Measurements from ENCODE around the gene OR6S1. TPM values are rescaled to one million over a fixed set of nuclear protein-coding genes. Genes with fewer than 3 reads are reported as not detected.
A peak's percentile ranks its signal among the peaks of the same experiment; 100 is the strongest.
"Not testable (repeated sequence)": the region's sequence is repeated elsewhere in the genome, so short reads cannot be mapped to it uniquely, and the experiment has no call there.

OR6S1 gene
- total RNA-seq, 2 experiments from 2014 or later, result not detected

DNA sequence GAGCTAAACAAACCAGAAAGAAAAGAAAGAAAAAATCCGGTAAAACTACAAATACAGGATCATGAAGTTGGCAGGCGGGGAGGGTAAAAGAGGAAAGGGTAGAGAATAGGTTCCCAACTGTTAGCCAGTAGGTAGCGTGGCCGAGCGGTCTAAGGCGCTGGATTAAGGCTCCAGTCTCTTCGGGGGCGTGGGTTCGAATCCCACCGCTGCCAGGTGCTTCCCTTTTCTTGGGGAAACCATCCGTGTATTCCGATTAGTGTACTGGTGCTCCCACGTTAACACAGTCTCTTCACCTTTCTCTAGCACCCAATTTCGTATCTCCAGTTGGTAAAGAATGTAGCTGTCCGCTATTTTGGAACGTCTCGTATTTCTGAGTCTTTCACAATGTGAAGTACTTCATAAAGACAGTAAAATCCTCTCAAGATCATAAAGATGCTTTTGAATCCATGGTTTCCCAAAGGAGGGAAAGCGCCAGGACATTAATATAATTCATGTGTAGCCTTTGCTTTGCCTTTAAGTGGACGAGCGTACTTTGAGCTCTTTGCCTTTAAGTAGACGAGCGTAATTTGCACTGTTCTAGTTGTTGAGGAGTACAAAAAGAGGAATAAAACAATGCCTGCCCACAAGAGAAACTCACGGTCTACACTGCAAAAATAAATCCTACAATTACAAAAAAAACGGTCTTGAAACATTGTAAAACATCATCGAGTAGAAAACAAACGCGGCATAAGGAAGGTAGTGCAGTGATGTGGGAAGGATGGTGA lies 31.3 kb downstream of the OR6S1 start:
- CTCF ChIA-PET, result interaction anchor here (0.9 to 2.3 kb wide), 9 partner anchors 12 to 281 kb away, joined by 3 to 14 read pairs (median 4); partner anchors contain the start of genes RNASE11 and RNASE4
- no peaks in the 10 kb centered on the region for H3K36me3 Mint-ChIP-seq (ENCODE audit: low read depth)
- H3K9me3 Mint-ChIP-seq, result no peaks in the 10 kb centered on the region
- H3K27ac Mint-ChIP-seq, result no peak overlapping the region
- POLR2A ChIA-PET, result interaction anchor here (0.6 kb wide), 2 partner anchors 282 to 331 kb away, joined by 3 to 4 read pairs; no protein-coding TSS in a partner anchor
- H3K4me3 Mint-ChIP-seq, result no peak overlapping the region
- H3K4me1 Mint-ChIP-seq, result peaks cover 12% of the 10 kb centered on the region
- DNase-seq, result peak; percentile 61
- no peaks in the 10 kb centered on the region for H3K27me3 Mint-ChIP-seq

GRCh38 chr14:20609215-20610001 lies 32.1 kb downstream of the OR6S1 start:
- Mint-ChIP-seq H3K27ac (no peak overlapping the region), H3K36me3 (ENCODE audit: low read depth) (no peaks in the 10 kb centered on the region)
- DNase-seq, result peak; percentile 68

DNA sequence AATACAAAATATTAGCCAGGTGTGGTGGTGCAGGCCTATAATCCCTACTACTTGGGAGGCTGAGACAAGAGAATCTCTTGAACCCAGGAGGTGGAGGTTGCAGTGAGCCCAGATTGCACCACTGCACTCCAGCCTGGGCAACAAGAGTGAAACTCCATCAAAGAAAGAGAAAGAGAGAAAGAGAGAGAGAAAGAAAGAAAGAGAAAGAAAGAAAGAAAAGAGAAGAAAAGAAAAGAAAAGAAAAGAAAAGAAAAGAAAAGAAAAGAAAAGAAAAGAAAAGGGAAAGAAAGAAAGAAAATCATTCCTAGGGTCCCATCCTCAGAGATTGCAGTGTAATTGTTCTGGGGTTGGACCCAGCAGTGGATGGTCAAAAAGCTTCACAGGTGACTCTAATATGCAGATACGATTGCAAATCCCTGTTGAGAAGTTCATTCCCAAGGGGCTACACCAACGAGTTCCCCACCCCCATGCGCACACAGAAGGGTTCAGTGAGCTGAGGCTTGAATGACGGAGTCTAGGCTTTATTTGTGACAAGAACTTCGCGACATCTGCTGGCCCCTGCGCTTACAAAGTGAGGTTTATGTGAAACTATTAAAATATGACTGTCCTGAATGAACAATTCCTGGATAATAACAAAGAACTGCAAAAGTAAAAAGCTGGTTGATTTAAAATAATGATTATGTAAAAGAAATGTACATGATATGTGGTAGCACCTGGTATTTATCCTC lies 32.9 kb downstream of the OR6S1 start:
- DNase-seq, result no peak
- Mint-ChIP-seq H3K27me3 (no peaks in the 10 kb centered on the region), H3K36me3 (ENCODE audit: low read depth) (no peaks in the 10 kb centered on the region), H3K9me3 (no peaks in the 10 kb centered on the region), H3K4me3 (no peak overlapping the region), H3K4me1 (peaks cover 10% of the 10 kb centered on the region), H3K27ac (no peak overlapping the region)
- ChIA-PET CTCF (interaction anchor here (0.7 to 1.0 kb wide), 2 partner anchors 193 to 282 kb away, joined by 3 read pairs; no protein-coding TSS in a partner anchor), POLR2A (interaction anchor here (0.6 kb wide), 1 partner anchor 78 kb away, joined by 3 read pairs; no protein-coding TSS in a partner anchor)

More at GRCh38 chr14:20609215-20610001, 32.1 kb downstream of the OR6S1 start:
- POLR2A ChIA-PET, result no interaction called here
- no peaks in the 10 kb centered on the region for H3K9me3 Mint-ChIP-seq
- H3K4me1 Mint-ChIP-seq, result peaks cover 10% of the 10 kb centered on the region
- CTCF ChIA-PET, result interaction anchor here (0.7 to 2.3 kb wide), 11 partner anchors 13 to 288 kb away, joined by 3 to 14 read pairs (median 4); partner anchors contain the start of genes RNASE11 and RNASE4
- H3K27me3 Mint-ChIP-seq, result no peaks in the 10 kb centered on the region
- no peak overlapping the region for H3K4me3 Mint-ChIP-seq

DNA sequence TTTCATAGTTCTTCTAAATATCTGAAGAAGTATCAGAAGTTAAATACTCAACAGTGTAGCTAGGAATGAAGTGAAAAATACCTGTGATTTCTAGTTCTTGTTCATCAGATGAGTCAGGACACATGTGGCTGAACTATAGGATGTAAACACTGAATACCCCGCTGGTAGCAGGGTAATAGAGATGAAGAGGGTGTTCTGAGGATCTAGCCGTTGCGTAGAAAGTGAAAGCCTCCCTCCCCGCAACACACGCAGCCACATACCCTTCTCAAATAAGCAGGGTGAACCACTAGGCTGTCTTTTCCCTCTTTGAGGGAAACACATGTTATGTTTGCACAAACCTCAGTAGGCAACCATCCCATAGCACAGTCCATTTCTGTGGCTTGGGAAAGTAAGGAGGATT lies 33.9 kb downstream of the OR6S1 start:
- CTCF ChIA-PET, result interaction anchor here (1.0 to 1.2 kb wide), 2 partner anchors 192 to 194 kb away, joined by 3 to 4 read pairs; no protein-coding TSS in a partner anchor
- Mint-ChIP-seq H3K4me1 (peaks cover 10% of the 10 kb centered on the region), H3K4me3 (no peak overlapping the region), H3K27ac (no peak overlapping the region), H3K36me3 (ENCODE audit: low read depth) (no peaks in the 10 kb centered on the region), H3K9me3 (no peaks in the 10 kb centered on the region), H3K27me3 (no peaks in the 10 kb centered on the region)
- POLR2A ChIA-PET, result no interaction called here
- no peak for DNase-seq

DNA sequence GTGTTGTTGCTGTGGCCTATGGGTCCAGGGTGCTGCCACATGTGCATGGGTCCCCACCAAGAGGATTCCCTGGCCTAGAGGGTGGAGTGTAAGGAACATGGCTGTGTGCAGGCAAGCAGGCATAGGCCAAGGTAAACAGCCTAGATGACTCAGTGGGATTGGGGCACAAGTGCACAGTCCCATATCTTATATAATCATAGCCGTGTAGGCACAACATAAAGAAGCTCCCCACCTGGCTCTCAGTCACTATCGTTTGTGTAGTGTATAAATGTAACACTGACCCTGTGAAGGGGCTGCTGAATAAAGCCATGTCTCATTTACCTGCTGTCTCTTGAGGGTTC lies 34.6 kb downstream of the OR6S1 start:
- DNase-seq, result no peak
- ChIA-PET POLR2A (no interaction called here), CTCF (interaction anchor here (0.6 to 1.2 kb wide), 3 partner anchors 28 to 279 kb away, joined by 3 to 4 read pairs (median 3); no protein-coding TSS in a partner anchor)
- Mint-ChIP-seq H3K27me3 (no peaks in the 10 kb centered on the region), H3K9me3 (no peaks in the 10 kb centered on the region), H3K4me1 (peaks cover 10% of the 10 kb centered on the region), H3K4me3 (no peak overlapping the region), H3K36me3 (ENCODE audit: low read depth) (no peaks in the 10 kb centered on the region), H3K27ac (peak overlapping the region; percentile 58)

DNA sequence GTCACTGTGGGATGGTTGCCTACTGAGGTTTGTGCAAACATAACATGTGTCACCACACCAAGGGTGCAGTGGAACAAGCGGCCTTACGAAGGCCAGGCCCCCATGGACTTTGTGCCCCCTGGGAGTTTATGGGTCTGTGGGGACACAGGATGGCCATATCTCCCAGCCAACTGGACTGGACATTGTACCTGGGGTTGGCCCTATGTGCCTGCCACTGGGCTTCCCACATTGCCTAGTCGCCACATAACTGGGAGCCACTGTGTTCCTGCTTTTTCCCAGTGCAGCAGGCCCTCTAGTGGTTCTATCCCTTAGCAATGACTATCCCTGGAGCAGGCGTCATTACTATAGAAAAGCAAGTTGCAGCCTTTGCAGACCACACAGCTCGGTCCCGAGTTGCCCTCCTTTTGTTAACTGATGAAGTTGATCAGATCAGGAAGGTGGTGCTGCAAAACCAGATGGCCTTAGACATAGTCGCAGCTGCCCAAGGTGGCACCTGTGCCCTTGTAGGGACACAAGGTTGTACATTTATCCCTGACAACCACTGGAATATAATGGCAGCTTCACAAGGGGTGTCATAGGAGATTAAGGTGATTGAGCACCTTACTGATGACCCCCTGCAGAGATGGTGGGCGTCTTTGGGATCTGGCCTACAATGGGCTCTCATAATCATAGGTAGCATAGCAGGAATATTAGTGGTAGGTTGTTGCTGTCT lies 35.1 kb downstream of the OR6S1 start:
- no peak for DNase-seq
- Mint-ChIP-seq H3K27ac (peak overlapping the region; percentile 58), H3K36me3 (ENCODE audit: low read depth) (no peaks in the 10 kb centered on the region), H3K4me1 (peaks cover 10% of the 10 kb centered on the region), H3K27me3 (no peaks in the 10 kb centered on the region), H3K4me3 (no peak overlapping the region), H3K9me3 (no peaks in the 10 kb centered on the region)
- ChIA-PET CTCF (interaction anchor here (0.6 to 0.9 kb wide), 2 partner anchors 28 to 278 kb away, joined by 3 read pairs; no protein-coding TSS in a partner anchor), POLR2A (no interaction called here)

DNA sequence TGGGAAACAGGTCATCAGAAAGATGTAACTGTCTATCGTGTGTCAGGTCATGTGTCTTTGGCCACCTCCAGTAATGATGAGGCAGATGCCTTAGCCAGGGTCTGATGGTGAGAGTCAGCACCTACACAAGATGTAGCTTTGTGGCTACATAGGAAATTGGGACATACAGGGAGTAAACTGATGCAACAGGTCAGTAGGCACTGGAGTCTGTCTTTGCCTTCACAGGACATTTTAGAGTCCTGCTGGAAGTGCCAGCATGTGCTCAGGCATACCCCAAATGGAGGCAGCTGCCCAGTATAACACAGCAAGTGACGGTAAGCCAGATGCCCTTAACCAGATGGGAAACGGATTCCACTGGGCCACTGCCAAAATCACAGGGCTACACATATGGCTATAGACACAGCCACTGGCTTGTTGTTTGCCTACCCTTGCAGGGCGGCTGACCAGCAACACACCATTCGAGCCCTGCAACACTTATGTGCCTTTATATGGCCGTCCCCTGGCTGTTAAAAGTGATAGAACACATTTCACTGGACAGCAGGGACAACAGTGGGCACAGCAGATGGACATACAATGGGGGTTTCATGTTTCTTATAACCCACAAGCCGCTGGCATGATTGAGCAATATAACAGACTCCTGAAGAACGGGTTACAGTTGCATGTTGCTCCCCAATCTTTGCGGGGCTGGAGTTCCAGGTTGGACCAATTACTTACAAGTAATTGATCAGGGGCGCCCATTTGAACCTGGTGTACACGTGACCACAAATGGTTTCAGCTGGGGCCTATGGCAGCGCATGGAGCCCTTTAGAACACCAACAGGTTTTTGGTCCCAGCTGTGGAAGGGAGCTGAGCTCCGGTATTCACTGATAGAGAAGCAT lies 37.4 kb downstream of the OR6S1 start:
- ChIA-PET POLR2A (interaction anchor here (0.5 kb wide), 1 partner anchor 187 kb away, joined by 5 read pairs; no protein-coding TSS in a partner anchor), CTCF (no interaction called here)
- peaks cover 10% of the 10 kb centered on the region for H3K4me1 Mint-ChIP-seq
- no peak overlapping the region for H3K4me3 Mint-ChIP-seq
- no peaks in the 10 kb centered on the region for H3K27me3 Mint-ChIP-seq
- no peak overlapping the region for H3K27ac Mint-ChIP-seq
- H3K36me3 Mint-ChIP-seq (ENCODE audit: low read depth), result no peaks in the 10 kb centered on the region
- no peak for DNase-seq
- H3K9me3 Mint-ChIP-seq, result no peaks in the 10 kb centered on the region

DNA sequence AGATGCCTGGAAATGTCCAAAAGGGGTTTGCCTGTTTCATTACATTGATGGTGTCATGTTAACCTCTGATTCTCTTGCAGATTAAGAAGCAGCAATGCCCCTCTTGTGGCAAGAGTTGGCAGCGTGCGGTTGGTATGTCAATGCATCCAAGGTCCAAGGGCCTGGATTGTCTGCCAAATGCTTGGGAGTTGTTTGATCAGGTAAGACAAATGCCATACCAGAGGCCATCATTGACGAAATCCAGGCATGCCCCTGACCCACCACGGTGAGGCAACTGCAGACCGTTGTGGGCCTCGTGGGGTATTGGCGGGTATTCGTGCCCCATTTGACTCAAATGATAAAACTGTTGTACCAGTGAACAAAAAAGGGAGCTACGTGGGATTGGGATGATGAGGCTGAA lies 38.9 kb downstream of the OR6S1 start:
- CTCF ChIA-PET, result no interaction called here

DNA sequence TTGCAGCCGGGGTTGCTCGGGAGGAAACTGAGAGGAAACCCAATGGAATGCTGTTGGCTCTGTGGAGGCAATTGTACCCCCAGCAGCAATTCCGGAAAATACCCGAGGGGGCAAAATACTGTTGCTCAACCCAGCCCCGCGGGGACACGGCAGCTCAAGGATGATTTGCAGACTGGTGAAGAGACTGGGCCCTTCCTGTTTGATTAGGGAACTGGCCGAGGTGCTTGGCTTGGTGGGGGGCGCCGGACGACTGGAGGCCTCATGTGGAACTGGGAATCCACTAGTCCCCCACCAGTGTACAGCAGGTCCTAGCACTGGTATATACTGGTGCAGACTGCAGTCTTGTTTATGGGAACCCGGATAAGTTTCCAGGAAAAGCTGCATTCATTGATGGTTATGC lies 40.0 kb downstream of the OR6S1 start:
- Mint-ChIP-seq H3K27ac (no peak overlapping the region), H3K36me3 (ENCODE audit: low read depth) (no peaks in the 10 kb centered on the region), H3K27me3 (no peaks in the 10 kb centered on the region), H3K4me1 (no peaks in the 10 kb centered on the region), H3K9me3 (no peaks in the 10 kb centered on the region), H3K4me3 (no peak overlapping the region)
- ChIA-PET POLR2A (no interaction called here), CTCF (interaction anchor here (0.6 to 1.2 kb wide), 3 partner anchors 11 to 90 kb away, joined by 3 to 4 read pairs (median 3); no protein-coding TSS in a partner anchor)
- no peak for DNase-seq

More for the DNA sequence above, 38.9 kb downstream of the OR6S1 start:
- Mint-ChIP-seq H3K4me1 (peaks cover 4% of the 10 kb centered on the region), H3K27me3 (no peaks in the 10 kb centered on the region), H3K27ac (no peak overlapping the region), H3K9me3 (no peaks in the 10 kb centered on the region), H3K36me3 (ENCODE audit: low read depth) (no peaks in the 10 kb centered on the region), H3K4me3 (no peak overlapping the region)
- POLR2A ChIA-PET, result no interaction called here
- DNase-seq, result no peak

DNA sequence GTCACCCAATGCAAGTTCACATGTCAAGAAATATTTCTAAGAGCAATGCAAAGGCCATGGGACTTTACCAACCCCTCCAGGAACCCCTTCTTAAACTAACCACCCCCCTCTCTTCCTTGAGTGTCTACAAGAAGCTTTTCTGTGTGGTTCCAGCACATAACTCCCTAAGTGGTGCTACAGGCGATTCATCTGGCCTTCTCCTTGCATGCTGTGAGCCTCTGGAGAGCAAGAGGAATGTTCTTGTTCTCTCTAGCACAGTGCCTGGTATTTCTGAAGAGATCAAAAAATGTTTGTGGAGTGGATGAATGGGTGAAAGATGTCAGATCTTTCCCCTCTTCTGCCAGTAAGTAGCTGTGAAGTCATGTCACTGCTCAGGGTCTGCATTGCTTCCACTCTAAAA lies 44.4 kb downstream of the OR6S1 start:
- Mint-ChIP-seq H3K4me3 (no peak overlapping the region), H3K36me3 (ENCODE audit: low read depth) (no peaks in the 10 kb centered on the region), H3K27ac (no peak overlapping the region), H3K9me3 (no peaks in the 10 kb centered on the region), H3K4me1 (no peaks in the 10 kb centered on the region), H3K27me3 (no peaks in the 10 kb centered on the region)
- POLR2A ChIA-PET, result no interaction called here
- CTCF ChIA-PET, result interaction anchor here (1.6 kb wide), 1 partner anchor 16 kb away, joined by 7 read pairs; no protein-coding TSS in a partner anchor
- DNase-seq, result no peak

- H3K27me3 Mint-ChIP-seq; H3K4me1 Mint-ChIP-seq; H3K27ac Mint-ChIP-seq; DNase-seq; H3K36me3 Mint-ChIP-seq (ENCODE audit: low read depth); H3K4me3 Mint-ChIP-seq; H3K9me3 Mint-ChIP-seq; POLR2A ChIA-PET; CTCF ChIA-PET: not testable (repeated sequence)
Observed at GRCh38 chr14:20595726-20596125, 45.8 kb downstream of the OR6S1 start.
